ENCODE data around the gene FKBP10.
"Not testable (repeated sequence)": the region's sequence is repeated elsewhere in the genome, so short reads cannot be mapped to it uniquely, and the experiment has no call there.

The FKBP10 gene

GRCh38 chr17:41840781-41841180 lies 28.0 kb downstream of the FKBP10 start:
- not testable (repeated sequence) for H3K36me3 ChIP-seq (ENCODE audit: control insufficient read depth, insufficient read depth, low read length); H3K27me3 ChIP-seq (replicated peaks; ENCODE audit: control insufficient read depth, insufficient read depth, low read length, poor library complexity, severe bottlenecking); H3K27ac ChIP-seq (ENCODE audit: insufficient read depth, low read length, poor library complexity, severe bottlenecking); DNase-seq; H3K9me3 ChIP-seq (ENCODE audit: control insufficient read depth, low read length); H3K4me3 ChIP-seq (ENCODE audit: insufficient read depth, low read depth, low read length, poor library complexity, severe bottlenecking); H3K4me1 ChIP-seq (ENCODE audit: control insufficient read depth, insufficient read depth, low read length, poor library complexity, severe bottlenecking)

GRCh38 chr17:41844971-41845370 lies 32.2 kb downstream of the FKBP10 start:
- Histone ChIP-seq H3K27me3 (replicated peaks; ENCODE audit: control insufficient read depth, insufficient read depth, low read length, poor library complexity, severe bottlenecking) (no peaks in the 10 kb centered on the region), H3K4me1 (ENCODE audit: control insufficient read depth, insufficient read depth, low read length, poor library complexity, severe bottlenecking) (no peaks in the 10 kb centered on the region), H3K27ac (ENCODE audit: insufficient read depth, low read length, poor library complexity, severe bottlenecking) (no peak overlapping the region), H3K4me3 (ENCODE audit: insufficient read depth, low read depth, low read length, poor library complexity, severe bottlenecking) (no peak overlapping the region), H3K36me3 (ENCODE audit: control insufficient read depth, insufficient read depth, low read length) (peaks cover 4% of the 10 kb centered on the region), H3K9me3 (ENCODE audit: control insufficient read depth, low read length) (no peaks in the 10 kb centered on the region)
- DNase-seq: no peak

- Histone ChIP-seq H3K9me3 (ENCODE audit: control insufficient read depth, low read length) (no peaks in the 10 kb centered on the region), H3K4me3 (ENCODE audit: insufficient read depth, low read depth, low read length, poor library complexity, severe bottlenecking) (no peak overlapping the region), H3K27me3 (replicated peaks; ENCODE audit: control insufficient read depth, insufficient read depth, low read length, poor library complexity, severe bottlenecking) (no peaks in the 10 kb centered on the region), H3K27ac (ENCODE audit: insufficient read depth, low read length, poor library complexity, severe bottlenecking) (no peak overlapping the region), H3K4me1 (ENCODE audit: control insufficient read depth, insufficient read depth, low read length, poor library complexity, severe bottlenecking) (no peaks in the 10 kb centered on the region), H3K36me3 (ENCODE audit: control insufficient read depth, insufficient read depth, low read length) (peaks cover 8% of the 10 kb centered on the region)
- DNase-seq: no peak
These were observed 36.0 kb downstream of the FKBP10 start for GRCh38 chr17:41848788-41849187.

GRCh38 chr17:41849251-41849990 lies 36.6 kb downstream of the FKBP10 start:
- H3K36me3 ChIP-seq (ENCODE audit: control insufficient read depth, insufficient read depth, low read length): peaks cover 15% of the 10 kb centered on the region
- no peak overlapping the region for H3K27ac ChIP-seq (ENCODE audit: insufficient read depth, low read length, poor library complexity, severe bottlenecking)
- no peak for DNase-seq
- H3K27me3 ChIP-seq (replicated peaks; ENCODE audit: control insufficient read depth, insufficient read depth, low read length, poor library complexity, severe bottlenecking): no peaks in the 10 kb centered on the region
- H3K4me3 ChIP-seq (ENCODE audit: insufficient read depth, low read depth, low read length, poor library complexity, severe bottlenecking): no peak overlapping the region
- H3K9me3 ChIP-seq (ENCODE audit: control insufficient read depth, low read length): no peaks in the 10 kb centered on the region
- H3K4me1 ChIP-seq (ENCODE audit: control insufficient read depth, insufficient read depth, low read length, poor library complexity, severe bottlenecking): no peaks in the 10 kb centered on the region

GRCh38 chr17:41851382-41851781 lies 38.6 kb downstream of the FKBP10 start:
- not testable (repeated sequence) for H3K4me3 ChIP-seq (ENCODE audit: insufficient read depth, low read depth, low read length, poor library complexity, severe bottlenecking); DNase-seq; H3K4me1 ChIP-seq (ENCODE audit: control insufficient read depth, insufficient read depth, low read length, poor library complexity, severe bottlenecking); H3K9me3 ChIP-seq (ENCODE audit: control insufficient read depth, low read length); H3K27me3 ChIP-seq (replicated peaks; ENCODE audit: control insufficient read depth, insufficient read depth, low read length, poor library complexity, severe bottlenecking); H3K27ac ChIP-seq (ENCODE audit: insufficient read depth, low read length, poor library complexity, severe bottlenecking)
- peaks cover 18% of the 10 kb centered on the region for H3K36me3 ChIP-seq (ENCODE audit: control insufficient read depth, insufficient read depth, low read length)

GRCh38 chr17:41860254-41860931 lies 47.6 kb downstream of the FKBP10 start:
- no peaks in the 10 kb centered on the region for H3K9me3 ChIP-seq (ENCODE audit: control insufficient read depth, low read length)
- H3K27me3 ChIP-seq (replicated peaks; ENCODE audit: control insufficient read depth, insufficient read depth, low read length, poor library complexity, severe bottlenecking): no peaks in the 10 kb centered on the region
- DNase-seq: no peak
- H3K36me3 ChIP-seq (ENCODE audit: control insufficient read depth, insufficient read depth, low read length): no peaks in the 10 kb centered on the region
- no peak overlapping the region for H3K27ac ChIP-seq (ENCODE audit: insufficient read depth, low read length, poor library complexity, severe bottlenecking)
- H3K4me3 ChIP-seq (ENCODE audit: insufficient read depth, low read depth, low read length, poor library complexity, severe bottlenecking): no peak overlapping the region
- H3K4me1 ChIP-seq (ENCODE audit: control insufficient read depth, insufficient read depth, low read length, poor library complexity, severe bottlenecking): peaks cover 17% of the 10 kb centered on the region

- Histone ChIP-seq H3K36me3 (ENCODE audit: control insufficient read depth, insufficient read depth, low read length) (peaks cover 9% of the 10 kb centered on the region), H3K27ac (ENCODE audit: insufficient read depth, low read length, poor library complexity, severe bottlenecking) (no peak overlapping the region), H3K9me3 (ENCODE audit: control insufficient read depth, low read length) (no peaks in the 10 kb centered on the region), H3K4me3 (ENCODE audit: insufficient read depth, low read depth, low read length, poor library complexity, severe bottlenecking) (peak overlapping the region; percentile 92), H3K4me1 (ENCODE audit: control insufficient read depth, insufficient read depth, low read length, poor library complexity, severe bottlenecking) (peaks cover 17% of the 10 kb centered on the region), H3K27me3 (replicated peaks; ENCODE audit: control insufficient read depth, insufficient read depth, low read length, poor library complexity, severe bottlenecking) (no peaks in the 10 kb centered on the region)
- DNase-seq: no peak
These were observed 50.5 kb downstream of the FKBP10 start for GRCh38 chr17:41863074-41863848.

- H3K27me3 ChIP-seq (replicated peaks; ENCODE audit: control insufficient read depth, insufficient read depth, low read length, poor library complexity, severe bottlenecking): no peaks in the 10 kb centered on the region
- DNase-seq: no peak
- H3K9me3 ChIP-seq (ENCODE audit: control insufficient read depth, low read length): no peaks in the 10 kb centered on the region
- H3K27ac ChIP-seq (ENCODE audit: insufficient read depth, low read length, poor library complexity, severe bottlenecking): peak overlapping the region; percentile 86
- peaks cover 17% of the 10 kb centered on the region for H3K4me1 ChIP-seq (ENCODE audit: control insufficient read depth, insufficient read depth, low read length, poor library complexity, severe bottlenecking)
- peak overlapping the region; percentile 92 for H3K4me3 ChIP-seq (ENCODE audit: insufficient read depth, low read depth, low read length, poor library complexity, severe bottlenecking)
- peaks cover 9% of the 10 kb centered on the region for H3K36me3 ChIP-seq (ENCODE audit: control insufficient read depth, insufficient read depth, low read length)
These were observed 51.7 kb downstream of the FKBP10 start for GRCh38 chr17:41864498-41864835.

- Histone ChIP-seq H3K4me3 (ENCODE audit: insufficient read depth, low read depth, low read length, poor library complexity, severe bottlenecking) (peak within 1 kb of the TSS; percentile 92), H3K27ac (ENCODE audit: insufficient read depth, low read length, poor library complexity, severe bottlenecking) (peak within 1 kb of the TSS; percentile 86), H3K27me3 (replicated peaks; ENCODE audit: control insufficient read depth, insufficient read depth, low read length, poor library complexity, severe bottlenecking) (no peaks in the 10 kb centered on the region), H3K4me1 (ENCODE audit: control insufficient read depth, insufficient read depth, low read length, poor library complexity, severe bottlenecking) (peaks cover 17% of the 10 kb centered on the region), H3K9me3 (ENCODE audit: control insufficient read depth, low read length) (no peaks in the 10 kb centered on the region), H3K36me3 (ENCODE audit: control insufficient read depth, insufficient read depth, low read length) (peaks cover 9% of the 10 kb centered on the region)
- DNase-seq: peak; percentile 73 to 81 (median 81)
These were observed 52.2 kb downstream of the FKBP10 start, which contains the start of gene KLHL11 for GRCh38 chr17:41864836-41865595. Gene KLHL11, minus strand, starts transcription at chr17:41865423. Its CDS starts 53 bp downstream, at chr17:41865370.

All from effector memory CD4-positive, alpha-beta T cell (primary cell).